Stimulated activated CD4-positive, alpha-beta T cell treated with anti-CD3 and anti-CD28 coated beads, Interleukin-1b, Interleukin-23, amount 100 ng/mL, for 24 hours (primary cell): ENCODE results near the gene SOCS1.
A peak's percentile ranks its signal among the peaks of the same experiment; 100 is the strongest.
"Not testable (repeated sequence)": the region's sequence is repeated elsewhere in the genome, so short reads cannot be mapped to it uniquely, and the experiment has no call there.

Experiments
- DNase-seq, 4 experiments: peaks; one replicate each; pipeline ENCODE4 v3.0.0-alpha.2; 2020; ENCODE audit warnings: low read depth in 4 of 4, low spot score in 1 of 4

SOCS1 gene

GRCh38 chr16:11255737-11256660 lies at the start of gene SOCS1:
Gene SOCS1, minus strand, starts transcription at chr16:11256204. Its CDS starts 726 bp downstream, at chr16:11255478.
- peak; percentile 74 to 86 (median 80) for DNase-seq

GRCh38 chr16:11303405-11304138 lies 47.6 kb upstream of the SOCS1 start:
- no peak for DNase-seq

- DNase-seq, result no peak
Measured at GRCh38 chr16:11302977-11303376, 47.0 kb upstream of the SOCS1 start.

GRCh38 chr16:11301645-11302501 lies 45.9 kb upstream of the SOCS1 start:
- no peak for DNase-seq

- no peak for DNase-seq
Measured at GRCh38 chr16:11300560-11300892, 44.5 kb upstream of the SOCS1 start.

GRCh38 chr16:11299865-11300559 lies 44.0 kb upstream of the SOCS1 start:
- DNase-seq, result no peak

GRCh38 chr16:11298950-11299547 lies 43.0 kb upstream of the SOCS1 start:
- not testable (repeated sequence) for DNase-seq

GRCh38 chr16:11298143-11298900 lies 42.3 kb upstream of the SOCS1 start:
- no peak for DNase-seq

- peak; percentile 12 to 50 (median 28) for DNase-seq
Measured at GRCh38 chr16:11297492-11298142, 41.6 kb upstream of the SOCS1 start.

GRCh38 chr16:11296706-11297491 lies 40.9 kb upstream of the SOCS1 start:
- no peak for DNase-seq

- no peak for DNase-seq
Measured at GRCh38 chr16:11296351-11296705, 40.3 kb upstream of the SOCS1 start.

GRCh38 chr16:11295672-11296071 lies 39.7 kb upstream of the SOCS1 start:
- no peak for DNase-seq

GRCh38 chr16:11292076-11292748 lies 36.2 kb upstream of the SOCS1 start:
- DNase-seq, result no peak

GRCh38 chr16:11291091-11291703 lies 35.2 kb upstream of the SOCS1 start:
- no peak for DNase-seq

- DNase-seq, result no peak
Measured at GRCh38 chr16:11290102-11290893, 34.3 kb upstream of the SOCS1 start.

- not testable (repeated sequence) for DNase-seq
Measured at GRCh38 chr16:11289696-11290095, 33.7 kb upstream of the SOCS1 start.

GRCh38 chr16:11289202-11289601 lies 33.2 kb upstream of the SOCS1 start:
- DNase-seq, result no peak
